Erythroblast (primary cell): ENCODE measurements around the gene KLHL42.
"Not testable (repeated sequence)": the region's sequence is repeated elsewhere in the genome, so short reads cannot be mapped to it uniquely, and the experiment has no call there.

ENCODE experiments used
- DNase-seq, 2 experiments: peaks; one replicate each; lab custom pipeline; 2025; lab: John Stamatoyannopoulos, UW
- GATA1 ChIP-seq: IDR thresholded peaks from 2 replicates; pipeline ENCODE4 v1.6.1; 2011; ENCODE audit warnings: low read depth, mild to moderate bottlenecking, control low read depth, low read length, moderate library complexity
- POLR2A ChIP-seq: IDR thresholded peaks from 2 replicates; pipeline ENCODE4 v1.6.1; 2011; ENCODE audit warnings: mild to moderate bottlenecking, low read length

KLHL42 gene, protein sequence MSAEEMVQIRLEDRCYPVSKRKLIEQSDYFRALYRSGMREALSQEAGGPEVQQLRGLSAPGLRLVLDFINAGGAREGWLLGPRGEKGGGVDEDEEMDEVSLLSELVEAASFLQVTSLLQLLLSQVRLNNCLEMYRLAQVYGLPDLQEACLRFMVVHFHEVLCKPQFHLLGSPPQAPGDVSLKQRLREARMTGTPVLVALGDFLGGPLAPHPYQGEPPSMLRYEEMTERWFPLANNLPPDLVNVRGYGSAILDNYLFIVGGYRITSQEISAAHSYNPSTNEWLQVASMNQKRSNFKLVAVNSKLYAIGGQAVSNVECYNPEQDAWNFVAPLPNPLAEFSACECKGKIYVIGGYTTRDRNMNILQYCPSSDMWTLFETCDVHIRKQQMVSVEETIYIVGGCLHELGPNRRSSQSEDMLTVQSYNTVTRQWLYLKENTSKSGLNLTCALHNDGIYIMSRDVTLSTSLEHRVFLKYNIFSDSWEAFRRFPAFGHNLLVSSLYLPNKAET

DNA sequence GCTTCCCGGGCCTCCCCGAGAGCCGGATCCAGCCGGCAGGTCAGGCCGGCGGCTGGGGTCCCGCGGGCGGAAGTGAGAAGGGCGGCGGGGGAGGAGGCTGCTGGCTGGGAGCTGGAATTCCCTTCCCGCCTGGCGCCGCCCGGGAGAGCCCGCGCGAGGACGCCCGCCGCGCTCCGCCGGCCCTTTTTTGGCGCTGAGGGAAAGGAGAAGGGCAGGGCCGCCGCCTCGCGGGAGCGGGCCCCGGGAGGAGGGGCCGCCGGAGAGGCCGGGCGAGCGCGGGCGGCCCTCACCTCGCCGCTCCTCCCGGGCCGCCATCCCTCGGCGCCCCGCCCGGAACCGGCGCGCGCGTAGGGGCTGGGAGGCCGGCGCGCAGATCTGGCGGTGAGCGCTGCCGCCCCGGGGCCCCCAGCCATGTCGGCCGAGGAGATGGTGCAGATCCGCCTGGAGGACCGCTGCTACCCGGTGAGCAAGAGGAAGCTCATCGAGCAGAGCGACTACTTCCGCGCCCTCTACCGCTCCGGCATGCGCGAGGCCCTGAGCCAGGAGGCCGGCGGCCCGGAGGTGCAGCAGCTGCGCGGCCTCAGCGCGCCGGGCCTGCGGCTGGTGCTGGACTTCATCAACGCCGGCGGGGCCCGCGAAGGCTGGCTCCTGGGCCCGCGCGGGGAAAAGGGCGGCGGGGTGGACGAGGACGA is at the start of gene KLHL42, which contains the start of gene MANSC4:
KLHL42 (plus strand) TSS at position 314 of the 692 bp plus-strand sequence; CDS start at position 412, 98 bp downstream.
MANSC4 (minus strand) TSS at position 317 of the 692 bp plus-strand sequence. CDS start 8,960 bp downstream, outside the sequence.
- TF ChIP-seq GATA1 = no peak
- peak; percentile 72 for TF ChIP-seq POLR2A
- DNase-seq = peak; percentile 82 to 90

DNA sequence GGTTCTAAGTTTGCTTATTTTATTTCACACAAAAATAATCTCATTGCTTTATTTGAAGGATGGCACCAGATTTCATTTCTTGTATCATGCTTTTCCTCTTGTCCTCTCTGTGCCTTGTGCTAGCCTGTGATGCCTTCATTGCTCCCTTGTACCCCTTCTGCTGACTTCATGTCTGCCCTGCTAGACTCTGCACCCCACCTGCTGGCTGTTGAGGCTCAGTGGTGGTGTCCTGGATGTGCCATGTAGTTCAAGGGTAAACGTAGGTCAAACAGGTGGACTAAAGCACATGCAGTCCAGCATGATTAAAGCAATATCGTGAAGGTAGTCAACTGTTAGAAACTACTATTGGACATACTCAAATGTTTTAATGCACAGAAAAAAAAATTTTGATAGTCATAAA is 47.8 kb upstream of the KLHL42 start:
- DNase-seq = peak; percentile 5 to 22
- no peak for TF ChIP-seq POLR2A
- TF ChIP-seq GATA1 = no peak

DNA sequence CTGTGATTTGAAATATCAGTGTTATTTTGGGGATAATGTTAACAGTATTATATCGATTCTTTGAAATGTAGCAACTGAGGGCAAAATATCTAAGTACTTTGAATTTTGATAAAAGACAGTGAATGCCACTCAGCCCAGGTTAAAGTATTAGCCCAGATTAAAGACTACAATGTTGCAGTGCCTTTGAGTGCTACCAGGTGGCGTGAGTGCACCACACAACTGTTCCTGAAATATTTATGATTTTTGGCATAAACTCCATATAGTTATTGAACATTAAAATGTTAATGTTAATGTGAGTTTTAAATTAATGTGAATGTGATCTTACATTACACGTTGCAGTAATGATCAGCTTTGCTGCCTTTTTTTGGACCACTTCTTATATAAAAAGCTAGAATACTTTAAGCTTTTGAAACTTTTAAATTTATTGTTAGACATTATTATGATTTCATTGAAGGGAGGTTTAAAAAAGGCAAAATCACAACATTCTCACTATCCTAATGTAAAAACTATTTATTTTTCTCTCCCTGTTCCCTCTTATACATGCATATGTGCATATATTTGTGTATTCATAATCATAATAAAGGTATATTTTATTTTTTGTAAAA is 46.9 kb upstream of the KLHL42 start:
- DNase-seq = peak; percentile 43 to 68
- TF ChIP-seq GATA1 (no peak), POLR2A (no peak)

DNA sequence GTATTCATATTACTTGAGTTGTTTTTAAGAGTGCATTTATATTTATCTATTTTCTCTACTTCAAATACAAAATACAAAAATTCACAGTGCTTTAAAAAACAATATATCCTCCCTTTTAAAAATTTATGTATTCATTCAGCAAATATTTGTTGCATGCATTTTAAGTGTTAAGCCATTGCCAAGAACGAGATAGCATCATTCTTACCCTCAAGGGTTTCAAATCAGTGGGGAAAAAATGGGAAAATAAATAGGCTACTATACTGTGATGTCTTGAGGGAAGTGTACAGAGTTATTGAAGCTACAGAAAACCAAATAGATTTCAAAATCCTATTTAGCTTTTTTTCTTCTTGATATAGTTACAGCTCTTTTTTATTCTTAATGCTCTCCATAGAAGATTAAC is 46.2 kb upstream of the KLHL42 start:
- TF ChIP-seq POLR2A = no peak
- no peak for TF ChIP-seq GATA1
- no peak for DNase-seq

DNA sequence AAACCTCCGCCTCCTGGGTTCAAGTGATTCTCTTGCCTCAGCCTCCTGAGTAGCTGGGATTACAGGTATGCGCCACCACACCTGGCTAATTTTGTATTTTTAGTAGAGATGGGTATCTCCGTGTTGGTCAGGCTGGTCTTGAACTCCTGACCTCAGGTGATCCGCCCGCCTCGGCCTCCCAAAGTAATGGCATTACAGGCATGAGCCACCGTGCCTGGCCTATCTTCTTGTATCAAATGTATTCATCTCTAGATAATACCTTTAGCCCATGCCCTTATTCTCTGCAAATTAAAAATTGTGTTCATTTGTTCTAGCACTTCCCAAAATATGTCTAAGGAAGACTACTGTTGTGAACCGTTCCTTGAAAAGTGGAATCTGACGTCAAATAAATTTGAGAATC is 45.7 kb upstream of the KLHL42 start:
- DNase-seq = not testable (repeated sequence)

DNA sequence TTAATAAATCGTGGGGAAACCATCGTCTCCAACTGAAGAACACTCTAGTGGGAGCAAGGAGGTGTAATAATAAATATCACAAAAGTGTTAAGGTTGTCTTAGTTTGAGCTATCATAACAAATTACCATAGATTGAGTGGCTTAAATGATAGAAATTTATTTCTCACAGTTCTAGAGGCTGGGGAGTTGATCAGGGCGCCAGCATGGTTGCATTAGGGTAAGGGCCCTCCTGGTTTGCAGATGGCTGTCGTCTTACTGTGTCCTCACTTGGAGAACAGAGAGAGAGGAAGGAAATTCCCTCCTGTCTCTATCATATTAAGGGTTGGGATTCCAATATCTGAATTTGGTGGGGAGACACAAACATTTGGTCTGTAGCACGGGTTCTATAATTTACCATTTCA is 36.4 kb upstream of the KLHL42 start:
- TF ChIP-seq POLR2A = no peak
- no peak for TF ChIP-seq GATA1
- no peak for DNase-seq

DNA sequence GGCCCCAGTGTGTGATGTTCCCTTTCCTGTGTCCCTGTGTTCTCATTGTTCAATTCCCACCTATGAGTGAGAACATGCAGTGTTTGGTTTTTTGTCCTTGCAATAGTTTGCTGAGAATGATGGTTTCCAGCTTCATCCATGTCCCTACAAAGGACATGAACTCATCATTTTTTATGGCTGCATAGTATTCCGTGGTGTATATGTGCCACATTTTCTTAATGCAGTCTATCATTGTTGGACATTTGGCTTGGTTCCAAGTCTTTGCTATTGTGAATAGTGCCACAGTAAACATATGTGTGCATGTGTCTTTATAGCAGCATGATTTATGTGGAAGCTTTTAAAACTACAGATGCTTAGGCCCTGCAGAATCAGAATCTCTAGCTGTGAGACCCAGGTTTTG is 34.3 kb upstream of the KLHL42 start:
- DNase-seq = not testable (repeated sequence)

DNA sequence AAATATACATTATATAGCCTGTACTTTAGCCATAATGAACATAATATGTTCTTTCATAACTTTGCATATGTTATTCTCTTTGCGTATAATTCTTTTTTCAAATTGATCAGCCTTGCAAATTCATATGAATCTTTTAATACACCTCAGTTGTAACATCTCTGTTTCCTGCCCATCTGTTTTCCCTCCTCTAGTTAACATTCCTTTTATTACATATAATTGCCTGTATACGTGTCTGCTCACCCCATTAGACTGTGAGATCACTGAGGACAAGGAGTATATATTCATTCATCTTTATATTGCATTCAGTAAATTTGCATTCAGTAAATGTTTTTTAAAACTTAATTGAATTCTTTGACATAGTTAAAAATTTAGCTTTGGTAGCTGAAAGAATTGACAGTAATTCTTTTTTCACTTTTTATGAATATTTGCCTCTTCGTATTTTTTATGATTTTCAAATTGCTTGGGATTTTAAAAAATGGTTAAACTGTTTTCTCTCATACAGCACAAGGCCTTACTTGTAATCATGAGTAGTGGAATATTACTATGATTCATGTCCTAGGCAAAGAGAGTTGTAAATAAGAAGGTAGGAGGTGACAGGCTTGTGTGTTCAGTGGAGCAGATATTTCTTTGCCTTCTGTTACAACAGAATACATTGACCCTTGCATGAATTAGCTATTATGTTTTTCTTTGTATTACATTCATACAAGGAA is 32.8 kb upstream of the KLHL42 start:
- no peak for DNase-seq
- TF ChIP-seq GATA1 (no peak), POLR2A (no peak)

DNA sequence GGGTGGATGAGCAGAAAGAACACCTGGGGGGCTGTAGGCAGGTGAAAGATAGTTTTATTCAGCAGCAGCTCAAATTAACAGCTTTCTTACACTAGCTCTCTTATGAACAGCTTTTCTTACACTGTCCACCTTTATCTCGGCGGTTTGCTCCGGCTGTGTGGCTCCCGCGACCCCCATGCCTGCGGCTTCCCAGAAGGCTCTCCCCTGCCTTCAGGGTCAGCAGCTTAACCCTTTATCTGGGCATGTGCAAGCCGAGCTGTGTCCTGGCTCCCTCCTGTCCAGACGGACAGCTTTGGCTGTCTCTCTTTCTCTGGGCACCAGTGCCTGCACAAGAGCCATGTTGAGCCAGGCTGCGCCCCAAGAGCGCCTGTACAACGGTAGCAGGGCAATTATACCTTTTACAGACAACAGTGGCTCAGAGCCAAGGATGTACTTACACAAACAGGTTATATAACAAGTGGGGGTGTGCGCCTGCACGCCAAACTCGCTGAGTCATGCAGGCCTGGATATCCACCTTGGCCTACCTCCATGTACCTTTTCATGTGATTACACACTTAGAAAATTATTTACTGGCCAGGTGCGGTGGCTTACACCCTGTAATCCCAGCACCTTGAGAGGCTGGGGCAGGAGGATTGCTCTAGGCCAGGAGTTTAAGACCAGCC is 28.5 kb upstream of the KLHL42 start:
- no peak for TF ChIP-seq POLR2A
- no peak for TF ChIP-seq GATA1
- peak; percentile 5 to 9 for DNase-seq

DNA sequence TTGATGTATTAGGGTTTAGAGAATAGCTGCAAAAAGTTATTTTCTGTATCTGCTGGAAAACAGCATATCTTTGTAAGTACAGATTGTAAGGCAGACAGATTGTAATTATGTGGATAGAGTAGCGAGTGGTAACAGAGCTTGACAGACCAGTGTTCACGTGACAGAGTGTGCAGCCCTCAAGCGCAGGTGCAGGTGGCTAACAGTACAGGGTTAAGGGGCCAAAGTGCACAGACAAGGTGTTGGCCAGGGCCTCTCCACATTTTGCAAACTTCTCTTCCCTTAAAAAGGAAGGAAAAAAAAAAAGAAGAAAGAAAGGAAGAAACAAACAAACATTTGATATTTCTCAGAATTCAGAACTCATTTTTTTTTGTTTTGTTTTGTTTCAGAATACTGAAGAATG is 25.2 kb upstream of the KLHL42 start:
- DNase-seq = no peak
- TF ChIP-seq POLR2A = no peak
- TF ChIP-seq GATA1 = no peak

DNA sequence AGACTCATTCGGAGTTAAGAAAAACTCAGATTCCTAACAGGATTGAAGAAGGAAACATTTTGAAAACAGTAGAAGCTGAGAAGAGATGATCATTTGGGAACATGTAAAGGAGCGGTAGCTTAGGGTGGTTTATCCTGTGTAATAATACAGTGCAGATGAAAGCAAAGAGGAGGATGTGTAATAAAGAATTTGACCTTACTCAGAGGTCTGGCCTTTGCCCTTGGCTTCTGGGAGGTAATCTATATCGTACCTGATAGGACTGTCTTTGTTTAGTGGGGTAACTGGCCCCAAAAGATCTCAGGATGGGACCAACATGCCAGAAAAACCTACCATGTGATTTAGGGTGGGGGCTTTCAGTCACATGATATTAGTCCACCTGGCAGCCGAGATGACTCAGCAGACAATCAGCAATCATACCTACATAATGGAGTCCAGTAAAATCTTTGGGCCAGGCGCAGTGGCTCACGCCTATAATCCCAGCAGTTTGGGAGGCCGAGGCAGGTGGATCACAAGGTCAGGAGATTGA is 23.3 kb upstream of the KLHL42 start:
- no peak for DNase-seq
- no peak for TF ChIP-seq GATA1
- TF ChIP-seq POLR2A = no peak

DNA sequence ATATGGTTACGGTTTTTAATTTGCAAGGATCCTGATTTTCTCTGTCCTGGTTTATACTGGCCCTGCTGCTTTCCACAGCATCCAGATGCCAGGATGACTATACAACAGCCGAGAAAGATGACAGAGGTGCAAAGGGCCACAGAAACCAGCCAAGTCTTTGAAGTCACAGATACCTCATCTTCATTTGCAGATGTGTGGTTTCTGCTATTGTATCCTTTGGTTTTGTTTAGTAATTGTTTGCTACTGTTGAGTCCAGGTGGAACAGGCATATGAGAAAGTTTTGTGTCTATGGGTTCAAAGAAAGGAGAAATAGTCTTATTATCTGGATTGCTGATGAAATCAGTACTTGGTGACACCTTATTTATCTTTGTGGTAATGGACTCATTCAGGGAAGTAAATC is 17.3 kb upstream of the KLHL42 start:
- TF ChIP-seq GATA1 = no peak
- no peak for TF ChIP-seq POLR2A
- DNase-seq = no peak

DNA sequence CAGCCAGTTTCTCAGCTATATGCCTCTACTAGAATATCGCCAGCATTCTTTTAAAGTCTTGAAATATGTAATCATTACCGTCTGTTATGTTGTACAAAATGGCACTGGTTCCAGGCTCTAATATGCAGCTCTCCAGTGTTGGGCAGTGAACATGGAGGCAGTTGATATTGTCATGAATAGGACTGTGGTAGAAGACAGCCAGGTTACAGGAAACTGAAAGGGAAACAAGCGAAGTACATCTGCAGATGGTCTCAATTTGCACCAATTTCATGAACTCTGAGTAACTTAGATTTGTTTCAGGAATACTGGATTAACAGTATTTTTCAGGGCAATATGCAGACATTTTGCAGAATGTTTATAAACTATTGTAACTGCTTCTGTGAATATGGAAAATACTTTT is 13.4 kb upstream of the KLHL42 start:
- TF ChIP-seq GATA1 (no peak), POLR2A (no peak)
- DNase-seq = no peak
